Measurements from ENCODE around the gene LIME1. TPM values are rescaled to one million over a fixed set of nuclear protein-coding genes. Genes with fewer than 3 reads are reported as not detected.

The LIME1 gene
- total and polyA plus RNA-seq, 4 donors = 21.2 to 69.0 (median 51.6) TPM

GRCh38 chr20:63737695-63737944 lies 1.2 kb downstream of the LIME1 start:
- Histone ChIP-seq H3K9me3 (ENCODE audit: control insufficient read depth in 4 of 4, low read length in 3 of 4) (no peaks in the 10 kb centered on the region), H3K9ac (ENCODE audit: low read depth in 1 of 2, low read length in 2 of 2) (no peak overlapping the region), H3K4me1 (ENCODE audit: control insufficient read depth in 4 of 4, insufficient read depth in 4 of 4, low read length in 3 of 4) (peaks cover 14 to 86% (median 53%) of the 10 kb centered on the region in 4 donors), H3K36me3 (ENCODE audit: control insufficient read depth in 4 of 4, insufficient read depth in 3 of 4, low read depth in 1 of 4, low read length in 3 of 4) (no peaks in the 10 kb centered on the region), H3K27ac (ENCODE audit: low read depth in 1 of 2, low read length in 2 of 2) (peak overlapping the region in 1 of 2 donors; percentile 43), H3K4me3 (ENCODE audit: low read depth in 1 of 3, low read length in 3 of 3) (peak overlapping the region; percentile 53 to 86 (median 54)), H3K27me3 (ENCODE audit: control insufficient read depth in 4 of 4, insufficient read depth in 4 of 4, low read length in 3 of 4) (no peaks in the 10 kb centered on the region)
- 4% methylated on average over 26 of the region's 26 CpGs for WGBS
- no peak for DNase-seq (ENCODE audit: low spot score)
- TF ChIP-seq FOXA1 (IDR thresholded peaks at IDR 0.05) (no peak), CTCF (IDR thresholded peaks at IDR 0.05; ENCODE audit: low read depth, low read length, missing input control) (no peak), RXRA (IDR thresholded peaks at IDR 0.05) (no peak)

GRCh38 chr20:63737945-63738686 lies 1.7 kb downstream of the LIME1 start:
- 6% methylated on average over 43 of the region's 43 CpGs for WGBS
- peak overlapping the region; percentile 69 to 91 (median 86) for H3K4me3 ChIP-seq (ENCODE audit: low read depth in 1 of 3, low read length in 3 of 3)
- peak; percentile 77 for DNase-seq (ENCODE audit: low spot score)
- H3K36me3 ChIP-seq (ENCODE audit: control insufficient read depth in 4 of 4, insufficient read depth in 3 of 4, low read depth in 1 of 4, low read length in 3 of 4) = no peaks in the 10 kb centered on the region
- H3K9ac ChIP-seq (ENCODE audit: low read depth in 1 of 2, low read length in 2 of 2) = peak overlapping the region; percentile 38 to 55
- H3K27me3 ChIP-seq (ENCODE audit: control insufficient read depth in 4 of 4, insufficient read depth in 4 of 4, low read length in 3 of 4) = no peaks in the 10 kb centered on the region
- no peaks in the 10 kb centered on the region for H3K9me3 ChIP-seq (ENCODE audit: control insufficient read depth in 4 of 4, low read length in 3 of 4)
- H3K27ac ChIP-seq (ENCODE audit: low read depth in 1 of 2, low read length in 2 of 2) = peak overlapping the region; percentile 59 to 76
- no peak for TF ChIP-seq FOXA1 (IDR thresholded peaks at IDR 0.05)
- TF ChIP-seq JUND (IDR thresholded peaks at IDR 0.05) = no peak
- peak; percentile 74 to 79 for TF ChIP-seq RXRA (IDR thresholded peaks at IDR 0.05)
- TF ChIP-seq HNF4A (conservative IDR thresholded peaks at IDR 0.05) = peak; percentile 75 to 82
- peak; percentile 47 for TF ChIP-seq SP1 (IDR thresholded peaks at IDR 0.05)
- TF ChIP-seq YY1 (IDR thresholded peaks at IDR 0.05) = peak; percentile 40
- no peak for TF ChIP-seq MAX (IDR thresholded peaks at IDR 0.05)
- TF ChIP-seq NR2F2 (IDR thresholded peaks at IDR 0.05) = no peak
- peaks cover 14 to 87% (median 54%) of the 10 kb centered on the region in 4 donors for H3K4me1 ChIP-seq (ENCODE audit: control insufficient read depth in 4 of 4, insufficient read depth in 4 of 4, low read length in 3 of 4)

GRCh38 chr20:63738687-63739129 lies 2.2 kb downstream of the LIME1 start:
- Histone ChIP-seq H3K4me1 (ENCODE audit: control insufficient read depth in 4 of 4, insufficient read depth in 4 of 4, low read length in 3 of 4) (peaks cover 14 to 87% (median 55%) of the 10 kb centered on the region in 4 donors), H3K9me3 (ENCODE audit: control insufficient read depth in 4 of 4, low read length in 3 of 4) (no peaks in the 10 kb centered on the region), H3K27ac (ENCODE audit: low read depth in 1 of 2, low read length in 2 of 2) (peak overlapping the region; percentile 59 to 76), H3K4me3 (ENCODE audit: low read depth in 1 of 3, low read length in 3 of 3) (peak overlapping the region; percentile 69 to 91 (median 86)), H3K36me3 (ENCODE audit: control insufficient read depth in 4 of 4, insufficient read depth in 3 of 4, low read depth in 1 of 4, low read length in 3 of 4) (no peaks in the 10 kb centered on the region), H3K9ac (ENCODE audit: low read depth in 1 of 2, low read length in 2 of 2) (peak overlapping the region; percentile 38 to 55), H3K27me3 (ENCODE audit: control insufficient read depth in 4 of 4, insufficient read depth in 4 of 4, low read length in 3 of 4) (no peaks in the 10 kb centered on the region)
- TF ChIP-seq RAD21 (IDR thresholded peaks at IDR 0.05) (peak in 1 of 2 donors; percentile 4), FOXA2 (IDR thresholded peaks at IDR 0.05) (no peak)
- 8% methylated on average over 26 of the region's 26 CpGs for WGBS
- DNase-seq (ENCODE audit: low spot score) = peak; percentile 53

Data from liver (tissue), 9 donors.